ENCODE results near the gene TMTC1.

TMTC1 gene

DNA sequence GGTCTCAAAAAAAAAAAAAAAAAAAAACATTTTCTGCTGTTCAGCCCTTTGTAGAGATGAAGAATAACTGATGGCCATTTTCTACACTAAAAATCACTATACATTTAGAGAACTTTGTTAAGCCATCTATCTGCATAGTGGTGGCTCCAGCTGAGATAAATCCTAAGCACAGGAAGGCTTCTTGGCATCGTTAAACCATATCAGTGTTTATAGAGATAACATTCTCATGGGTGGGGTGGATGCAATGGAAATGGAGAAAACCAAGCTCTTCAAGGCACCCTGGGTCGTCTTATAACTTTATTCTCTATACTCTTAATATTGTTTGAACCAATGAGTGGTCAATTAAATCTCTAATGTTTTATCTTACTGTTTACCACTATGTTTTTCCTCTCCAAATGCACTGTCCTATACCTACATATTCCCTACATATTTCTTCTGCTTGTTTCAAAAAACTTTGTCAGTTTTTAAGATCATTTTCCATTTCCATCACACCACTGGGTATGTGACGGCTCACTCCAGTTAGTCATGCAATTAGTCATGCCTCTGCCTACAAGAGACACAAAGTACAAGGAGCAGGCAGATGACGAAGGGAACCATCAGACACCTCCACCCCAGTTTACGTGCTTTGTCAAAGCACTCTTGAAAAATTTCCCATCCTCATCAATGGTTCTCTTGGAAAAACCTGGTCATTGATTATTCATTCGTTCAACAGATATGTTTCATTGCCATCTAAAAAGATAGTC lies 166.9 kb downstream of the TMTC1 start:
- DNase-seq (ENCODE audit: low read depth) = no peak

DNA sequence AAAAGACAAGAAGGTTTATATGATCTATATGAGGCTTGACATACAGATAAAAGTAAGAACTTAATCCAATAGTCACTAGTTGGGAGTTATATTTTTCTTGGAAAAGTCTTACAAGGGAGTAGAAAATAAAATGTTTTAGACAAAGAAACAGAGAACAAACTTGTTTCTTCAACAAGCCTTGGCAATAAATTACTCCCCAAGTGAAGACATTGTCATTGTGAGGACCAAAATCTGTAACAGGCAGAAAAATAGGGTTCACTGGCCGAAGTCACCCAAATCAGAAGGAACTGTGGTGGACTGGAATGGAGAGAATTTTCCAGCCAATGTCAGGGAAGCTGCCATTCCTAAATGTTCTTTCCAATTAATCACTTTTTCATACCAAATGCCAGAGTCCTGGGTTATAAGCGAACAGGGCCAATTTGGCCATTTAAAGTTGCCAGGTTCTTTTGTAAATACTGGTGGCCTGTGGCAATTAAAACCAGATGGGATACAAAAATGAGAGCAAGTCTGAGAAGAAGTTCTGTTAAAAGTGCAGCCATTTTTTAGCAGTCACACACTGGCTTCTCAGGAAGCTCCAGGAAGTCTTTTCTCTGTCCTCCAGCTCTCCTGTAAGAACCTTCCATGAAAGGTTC lies 168.9 kb downstream of the TMTC1 start:
- no peak for DNase-seq (ENCODE audit: low read depth)

DNA sequence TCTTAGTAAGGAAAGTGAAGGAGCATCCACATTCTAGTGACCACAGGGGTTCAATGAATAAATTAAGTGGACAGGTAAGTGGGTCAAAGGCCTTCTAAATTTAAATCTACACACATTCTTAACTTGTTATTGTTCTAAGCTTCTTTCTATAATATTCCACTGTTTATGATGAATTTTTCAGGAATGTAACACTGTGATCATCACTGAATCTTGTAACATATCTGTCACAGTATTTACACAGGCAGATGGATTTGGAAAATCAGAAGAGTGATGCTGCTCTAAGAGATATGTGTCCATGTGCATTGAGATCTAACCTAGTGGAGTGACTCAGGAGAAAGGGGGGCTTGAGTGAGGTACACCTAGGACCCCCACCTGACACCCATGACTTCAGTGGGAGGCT lies 170.8 kb downstream of the TMTC1 start:
- DNase-seq (ENCODE audit: low read depth) = no peak

DNA sequence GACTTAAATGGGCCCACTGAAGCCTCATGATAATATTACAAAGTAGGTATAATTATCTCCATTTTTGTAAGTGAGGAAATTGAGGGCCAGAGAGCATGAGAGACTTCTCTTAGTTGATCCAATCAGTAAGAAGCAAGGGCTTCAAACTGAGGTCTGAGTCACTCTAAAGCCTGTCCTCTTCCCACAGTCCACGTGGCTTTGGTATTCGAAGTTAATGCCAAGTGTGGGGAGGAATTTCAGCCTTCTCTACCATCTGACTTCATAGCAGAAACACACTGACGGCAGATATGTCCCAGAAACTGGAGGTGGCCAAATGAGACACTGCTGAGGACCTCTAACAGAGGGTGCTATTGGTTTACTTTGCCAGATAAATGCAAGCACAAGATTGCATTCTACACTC lies 171.8 kb downstream of the TMTC1 start:
- no peak for DNase-seq (ENCODE audit: low read depth)

DNA sequence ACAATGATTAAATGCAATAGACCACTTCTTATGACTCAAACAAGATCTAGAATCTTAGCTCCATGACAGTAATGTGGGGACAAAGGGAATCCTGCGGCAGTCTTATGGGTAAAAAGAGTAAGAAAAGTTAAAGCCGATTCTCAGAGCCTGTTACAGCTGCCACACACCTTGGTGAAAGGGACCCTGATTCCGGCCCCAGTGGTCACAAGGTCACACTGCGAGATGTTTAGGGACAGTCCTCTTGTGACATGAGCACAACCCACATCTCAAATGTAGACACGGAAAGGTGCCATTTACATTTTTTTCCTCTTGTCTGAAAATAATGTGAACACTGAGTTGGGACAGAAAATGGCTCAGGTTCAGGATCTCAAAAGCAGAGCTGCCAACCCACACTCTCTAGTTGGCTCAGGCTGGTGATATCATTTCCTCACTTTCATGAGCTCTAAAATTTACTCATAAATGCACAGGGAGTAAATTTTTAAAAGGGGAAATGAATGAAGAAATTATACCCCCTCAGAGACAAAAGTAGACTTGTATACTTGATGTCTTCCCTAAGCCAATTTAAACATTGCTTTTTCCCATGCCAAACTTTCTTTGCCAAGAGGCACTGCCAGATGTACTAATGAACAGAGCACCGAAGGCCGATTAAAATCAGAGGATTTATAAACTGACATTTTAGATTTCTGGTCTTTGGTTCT lies 173.1 kb downstream of the TMTC1 start:
- no peak for DNase-seq (ENCODE audit: low read depth)

DNA sequence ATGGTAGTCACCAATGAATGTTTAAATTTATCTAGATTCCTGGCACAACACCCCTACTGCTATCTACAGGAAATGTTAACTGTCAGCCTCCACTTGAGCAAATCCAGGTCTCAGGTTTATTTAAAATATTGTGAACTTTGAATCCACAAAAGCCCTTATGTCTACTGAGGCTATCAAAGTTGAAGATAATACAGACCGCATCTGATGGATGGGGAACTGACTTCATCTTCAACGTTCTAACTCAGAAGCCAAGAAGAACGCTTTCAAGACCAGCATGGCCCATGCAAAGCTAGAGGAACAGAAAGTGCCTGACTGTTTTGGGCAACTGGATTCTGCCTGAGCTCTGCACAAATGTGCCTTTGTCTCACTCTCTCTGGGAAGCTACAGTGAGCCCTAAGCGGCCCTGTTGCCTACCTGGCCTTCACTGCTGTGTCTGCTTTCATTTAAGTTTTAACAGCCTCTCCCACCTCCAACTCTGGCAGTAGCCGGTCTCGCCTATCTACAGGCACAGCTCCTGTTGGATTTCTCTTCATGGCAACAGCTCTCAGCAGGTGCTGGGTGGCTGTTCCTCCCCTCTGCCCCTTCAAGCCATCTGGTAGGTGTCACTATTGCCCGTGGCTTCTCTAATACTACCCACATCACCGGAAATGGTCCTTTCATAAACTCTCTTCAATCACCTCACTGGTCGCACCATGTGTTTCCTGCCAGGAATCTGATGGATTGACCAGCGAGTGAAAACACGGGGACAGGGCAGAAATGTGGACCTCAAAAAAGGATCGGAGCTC lies 174.1 kb downstream of the TMTC1 start:
- DNase-seq (ENCODE audit: low read depth) = no peak

DNA sequence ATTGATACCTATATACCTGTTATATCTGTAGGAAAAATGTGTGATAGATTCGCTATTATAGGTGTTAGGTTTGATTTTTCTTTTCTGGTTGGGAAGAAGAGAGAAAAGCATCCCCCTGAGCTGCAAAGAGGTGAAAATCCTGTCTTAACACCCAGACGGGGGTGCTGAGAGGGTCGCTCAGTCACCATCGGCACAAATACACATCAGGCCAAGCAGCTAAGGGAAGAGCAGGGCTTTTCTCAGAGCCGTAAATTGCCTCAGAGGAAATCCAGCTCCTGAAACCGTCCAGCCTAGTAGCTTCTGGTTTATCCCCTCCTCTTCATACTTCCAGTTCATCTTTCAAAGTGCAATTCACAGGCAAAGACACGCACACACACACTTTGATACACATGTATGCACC lies 175.2 kb downstream of the TMTC1 start:
- DNase-seq (ENCODE audit: low read depth) = no peak

DNA sequence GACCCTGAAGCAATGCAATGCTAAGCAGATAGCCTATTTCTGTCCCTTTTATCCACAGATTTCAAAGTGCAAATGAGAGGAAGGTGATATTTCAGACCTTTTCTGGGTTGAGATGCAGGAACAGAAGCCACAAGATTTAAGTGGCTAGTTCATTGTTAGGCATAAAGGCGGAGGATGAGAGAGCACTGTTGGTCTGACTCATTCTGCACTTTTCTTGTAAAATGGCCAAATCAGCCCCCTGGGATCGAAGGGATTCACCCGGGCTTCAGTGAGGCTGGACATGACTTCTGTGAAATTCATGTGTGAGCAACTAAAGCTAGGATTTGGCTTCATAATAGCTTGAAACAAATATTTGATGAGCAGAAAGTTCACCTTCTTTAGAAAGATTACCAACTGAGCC lies 184.4 kb downstream of the TMTC1 start:
- DNase-seq (ENCODE audit: low read depth) = no peak

DNA sequence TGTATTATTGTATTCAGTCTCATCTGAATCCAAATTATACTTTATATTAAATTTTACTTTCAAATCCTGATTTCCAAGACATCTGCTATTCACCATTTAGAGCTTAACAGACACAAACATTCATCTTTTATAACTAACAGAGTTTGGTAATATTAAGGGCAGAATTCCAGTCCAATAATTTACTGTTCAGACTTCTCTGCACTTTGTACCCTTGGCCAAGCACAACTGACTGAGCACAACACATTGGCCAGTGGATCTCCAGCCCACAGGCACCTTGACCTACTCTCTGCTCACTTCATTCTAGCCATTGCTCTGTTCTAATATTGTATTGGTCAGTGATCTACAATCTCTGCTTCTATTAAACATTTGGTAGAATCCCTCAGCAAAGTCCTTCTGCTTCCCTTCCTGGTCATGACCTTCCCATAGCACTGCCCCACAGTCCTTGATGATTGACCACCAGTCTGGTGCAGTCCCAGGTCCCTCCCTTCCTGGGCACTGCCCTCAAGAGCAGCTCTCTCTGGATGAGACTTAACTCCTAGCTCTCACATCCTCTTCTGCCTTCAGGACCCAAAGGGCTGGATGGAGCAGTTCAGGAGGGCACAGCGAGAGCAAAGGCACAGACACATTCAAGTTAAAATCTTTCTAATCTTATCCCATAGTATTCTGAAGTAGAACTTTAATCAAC lies 188.5 kb downstream of the TMTC1 start:
- DNase-seq (ENCODE audit: low read depth) = no peak

DNA sequence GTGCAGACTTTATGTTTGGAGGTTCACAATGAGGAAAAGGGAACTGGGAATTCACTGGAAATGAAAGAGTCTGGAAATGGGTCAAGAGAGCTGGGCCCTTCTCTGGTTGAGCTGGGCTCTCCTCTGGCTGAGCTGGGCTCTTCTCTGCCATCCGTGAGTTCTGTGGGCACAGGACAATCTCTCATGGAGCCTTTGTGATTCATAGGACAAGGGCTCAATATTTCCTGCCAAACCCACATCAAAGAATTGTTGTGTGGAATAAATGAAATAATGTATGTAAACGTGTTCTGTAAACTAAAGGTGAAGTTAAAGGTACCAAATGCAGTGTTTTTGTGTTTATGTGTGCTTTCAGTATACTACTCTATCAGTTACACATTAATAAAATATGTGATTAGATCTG lies 190.7 kb downstream of the TMTC1 start:
- DNase-seq (ENCODE audit: low read depth) = no peak

DNA sequence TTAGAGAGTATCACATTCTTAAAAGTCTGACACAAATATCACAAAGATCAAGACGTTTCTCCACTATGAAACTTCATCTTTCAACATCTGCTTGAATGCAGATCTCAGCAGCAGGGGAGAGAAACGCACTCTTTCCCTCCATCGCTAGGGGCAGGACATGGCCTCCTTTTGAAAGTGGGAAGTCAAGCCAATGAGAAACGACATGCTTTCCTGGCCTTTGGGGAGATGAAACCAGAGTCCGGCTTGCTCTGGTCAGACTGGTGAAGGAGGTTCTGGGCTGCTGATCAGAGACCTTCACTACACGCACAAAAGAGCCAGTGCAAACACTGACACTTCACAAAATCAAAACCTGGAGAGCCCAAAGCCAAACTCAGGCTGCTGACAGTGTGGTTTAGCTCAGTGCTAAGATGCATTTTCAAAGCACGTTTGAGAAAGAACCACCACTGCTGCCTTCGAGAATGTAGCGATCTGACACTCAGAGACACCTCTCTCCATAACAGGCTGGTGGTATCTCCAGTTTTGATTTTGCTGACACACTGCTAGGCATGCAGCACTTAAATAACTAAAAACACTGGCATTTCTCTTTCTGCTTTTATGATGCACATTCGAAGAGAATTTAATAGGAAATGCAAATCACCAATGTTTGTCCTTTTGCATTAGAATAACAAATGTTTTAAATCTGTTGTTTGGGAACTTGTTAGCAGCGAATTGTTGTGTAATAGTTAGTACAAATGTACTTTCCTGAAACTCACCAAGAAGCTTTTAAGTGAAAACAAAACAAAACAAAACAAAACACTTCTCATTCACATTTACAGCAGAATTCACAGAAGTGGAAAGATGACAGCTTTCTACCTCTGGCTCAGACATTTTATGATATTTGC lies 192.4 kb downstream of the TMTC1 start:
- DNase-seq (ENCODE audit: low read depth) = no peak

DNA sequence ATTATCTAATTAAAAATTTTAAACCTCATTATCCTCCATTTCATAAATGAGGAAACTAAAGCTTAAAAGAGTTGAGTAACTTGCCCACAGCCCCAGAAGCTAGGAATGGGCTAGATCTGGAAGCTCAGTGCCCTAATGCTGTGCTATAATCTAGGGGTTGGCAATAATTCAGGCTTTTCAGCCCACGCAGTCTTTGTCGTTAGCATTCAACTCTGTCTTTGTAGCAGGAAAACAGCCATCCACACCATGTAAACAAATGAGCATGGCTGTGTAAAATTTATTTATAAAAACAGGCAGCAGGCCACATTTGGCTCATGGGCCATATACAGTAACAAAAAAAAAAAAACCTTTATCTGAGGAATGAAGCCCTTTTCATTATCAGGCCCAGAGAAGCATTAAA lies 193.9 kb downstream of the TMTC1 start:
- no peak for DNase-seq (ENCODE audit: low read depth)

DNA sequence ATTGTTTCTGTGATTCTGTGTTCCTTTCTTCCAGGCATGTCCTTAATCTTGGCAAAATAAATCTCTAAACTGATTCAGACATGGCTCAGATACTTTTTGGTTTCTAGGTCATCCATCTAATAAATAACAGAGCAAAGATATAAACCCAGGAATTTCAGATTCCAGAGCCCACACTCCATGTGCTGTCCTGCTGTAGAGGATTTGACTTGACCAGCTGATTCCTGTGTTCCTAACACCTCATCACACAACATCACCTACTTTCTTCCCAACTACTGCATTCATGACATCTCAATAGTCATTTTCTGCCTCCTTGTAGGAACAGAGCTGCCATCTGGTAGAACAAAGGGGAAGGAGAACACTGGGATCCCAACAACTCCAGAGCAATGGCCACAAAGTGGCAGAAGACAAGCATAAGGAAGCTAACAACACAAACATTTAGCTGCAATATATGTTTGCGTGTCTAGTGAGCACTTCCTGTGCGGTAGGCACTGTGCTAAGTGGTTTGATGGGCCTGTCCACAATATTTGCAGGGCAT lies 194.4 kb downstream of the TMTC1 start:
- no peak for DNase-seq (ENCODE audit: low read depth)

DNA sequence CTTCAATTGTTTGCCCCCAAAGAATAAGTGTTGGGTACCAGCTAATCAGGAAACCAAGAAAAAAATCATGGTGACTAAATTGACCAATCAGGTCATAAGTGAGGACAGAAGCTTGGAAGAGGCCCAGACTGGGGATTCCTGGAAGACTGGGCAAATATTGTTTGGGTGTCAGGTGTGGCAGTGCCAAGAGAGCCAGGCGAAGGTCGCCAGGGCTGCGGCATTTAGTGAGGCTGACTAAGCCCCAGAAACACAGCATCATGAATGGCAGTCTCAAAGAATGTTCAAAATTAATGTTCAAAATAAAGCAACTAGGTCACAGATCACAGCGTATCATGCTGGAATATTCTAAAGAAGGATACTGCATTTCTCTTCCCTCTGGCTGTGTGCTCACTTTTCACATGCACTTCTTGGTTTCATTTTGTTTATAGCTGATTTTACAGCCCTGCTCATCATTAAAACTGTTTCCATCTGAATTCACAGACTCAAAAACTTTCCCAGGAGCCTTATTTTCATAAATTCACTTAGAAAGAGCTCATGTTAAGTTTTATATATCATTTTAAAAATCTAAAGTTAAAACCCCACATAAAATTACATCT lies 201.0 kb downstream of the TMTC1 start:
- DNase-seq (ENCODE audit: low read depth) = no peak

DNA sequence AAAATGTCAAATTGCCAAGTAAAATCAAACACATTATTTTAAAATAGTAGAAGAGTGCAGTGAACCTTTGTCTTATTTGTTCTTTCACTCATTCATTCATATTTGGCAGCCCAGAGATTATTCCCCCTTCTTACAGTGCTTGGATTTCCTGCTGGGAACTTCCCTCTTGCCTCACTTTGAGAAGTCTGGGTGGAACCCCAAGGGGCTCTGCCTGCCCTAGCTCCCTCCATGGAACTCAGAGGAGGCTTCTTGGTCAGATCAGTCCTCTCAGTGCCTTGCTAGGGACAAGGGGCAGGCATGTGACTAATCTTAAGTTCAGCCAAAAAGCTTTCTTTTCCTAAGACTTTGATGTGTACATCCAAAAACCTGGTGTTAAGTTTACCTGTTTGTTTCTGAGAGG lies 201.6 kb downstream of the TMTC1 start:
- DNase-seq (ENCODE audit: low read depth) = no peak

DNA sequence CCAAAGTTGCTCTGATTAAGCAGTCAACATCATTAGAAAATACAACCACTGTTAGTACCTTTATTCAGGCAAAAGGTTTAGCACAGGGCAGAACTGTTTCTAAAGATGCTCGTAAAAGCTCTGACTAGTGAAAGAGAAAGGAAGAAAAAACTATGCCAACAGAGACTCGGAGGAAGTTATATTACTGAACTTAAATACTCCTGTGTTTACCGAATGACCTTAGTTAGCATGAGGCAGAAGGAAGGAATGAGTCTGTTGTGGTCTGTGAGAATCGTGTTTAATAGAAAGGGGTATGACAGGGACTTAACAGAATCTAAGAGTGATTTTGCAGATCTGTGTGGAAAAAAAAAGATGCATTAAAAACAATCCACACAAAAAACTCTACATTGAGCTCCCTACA lies 202.1 kb downstream of the TMTC1 start:
- no peak for DNase-seq (ENCODE audit: low read depth)

DNA sequence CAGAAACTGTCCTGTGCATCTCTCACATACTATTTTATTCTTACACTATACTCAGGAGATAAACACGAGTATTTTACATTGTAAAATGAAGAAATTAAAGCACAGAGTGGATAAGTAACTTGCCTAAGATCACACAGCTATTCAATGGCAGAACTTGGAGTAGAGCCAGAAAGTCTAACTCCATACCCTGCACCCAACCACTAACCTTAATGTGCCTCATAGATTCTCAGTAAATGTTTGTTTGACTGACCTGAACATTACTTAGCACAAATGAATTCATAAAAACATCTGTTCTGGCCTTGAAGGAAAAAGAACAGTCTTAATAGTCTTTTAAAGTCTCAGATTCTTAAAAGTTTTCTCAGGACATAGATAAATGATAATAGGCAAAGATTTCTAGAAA lies 202.8 kb downstream of the TMTC1 start:
- no peak for DNase-seq (ENCODE audit: low read depth)

DNA sequence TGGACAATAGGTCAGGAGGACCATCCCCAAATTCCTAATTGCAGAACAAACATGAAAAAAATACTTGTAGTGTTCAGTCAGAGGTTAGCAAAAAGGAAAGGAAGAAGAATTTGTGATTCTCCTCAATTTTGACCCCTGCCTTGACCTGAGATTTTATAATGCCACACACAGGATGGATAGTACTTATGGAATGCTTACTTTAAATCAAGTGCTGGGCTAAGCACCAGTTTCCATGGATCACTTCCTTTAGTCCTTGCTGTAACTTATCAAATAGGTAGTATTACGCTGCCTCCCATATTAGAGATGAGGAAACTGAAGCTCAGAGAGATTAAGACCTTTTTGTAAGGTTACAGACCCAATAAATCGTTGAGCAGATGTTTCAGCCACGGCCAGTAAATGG lies 205.0 kb downstream of the TMTC1 start:
- DNase-seq (ENCODE audit: low read depth) = no peak

DNA sequence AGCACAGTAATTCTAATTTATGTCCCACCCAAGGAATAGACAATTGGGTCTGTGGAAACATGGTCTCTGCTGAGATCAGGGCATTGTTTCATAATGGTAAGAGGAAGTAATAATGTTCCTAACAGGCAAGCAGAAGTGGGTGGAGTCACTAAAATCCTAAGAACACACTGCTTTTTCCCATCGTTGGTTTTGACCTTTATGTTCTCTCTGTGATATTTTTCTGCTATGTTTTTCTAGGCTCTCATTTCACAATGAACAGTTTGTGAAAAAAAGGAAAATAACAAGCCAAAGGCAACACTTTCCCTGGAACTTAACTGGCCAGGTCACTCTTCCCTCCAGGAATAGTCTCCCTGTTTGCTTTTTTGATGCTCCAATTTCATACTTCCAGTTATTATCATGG lies 205.7 kb downstream of the TMTC1 start:
- DNase-seq (ENCODE audit: low read depth) = no peak

DNA sequence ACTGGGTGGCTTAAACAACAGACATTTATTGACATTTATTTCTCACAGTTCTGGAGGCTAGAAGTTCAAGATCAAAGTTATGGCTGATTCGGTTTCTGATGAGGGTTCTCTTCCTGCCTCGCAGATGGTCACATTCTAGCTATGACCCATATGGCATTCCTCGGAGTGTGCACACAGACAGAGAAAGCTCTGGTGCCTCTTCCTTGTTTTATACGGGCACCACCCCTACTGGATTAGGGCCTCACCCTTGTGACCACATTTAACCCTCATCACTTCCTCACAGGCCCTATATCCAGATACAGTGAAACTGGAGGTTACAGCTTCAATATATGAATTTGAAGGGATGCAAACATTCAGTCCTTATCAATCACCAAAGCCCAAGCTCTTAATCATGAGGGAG lies 209.2 kb downstream of the TMTC1 start:
- no peak for DNase-seq (ENCODE audit: low read depth)
